HepG2 (cell line): Measurements from ENCODE around the gene THSD4. TPM values are rescaled to one million over a fixed set of nuclear protein-coding genes. Genes with fewer than 3 reads are reported as not detected.

Experiments
- ATAC-seq: fragments of 200-7000 bp; cut with Tn5 transposase; 3 replicates; pipeline ENCODE4 v1.9.1; 2020; ENCODE audit warnings: mild to moderate bottlenecking, moderate library complexity
- BruUV-seq: library from RNA; stranded (reverse); fragments of 400-500 nt; replicated peaks from 2 replicates; lab custom pipeline; 2021; lab: Mats Ljungman, UMichigan
- CTCF ChIA-PET: fragments of 300-600 bp; formaldehyde crosslinking; extraction: SDS; loops from one replicate; lab custom pipeline; 2021; ENCODE audit warnings: low total read pairs, inconsistent platforms, low intra/inter-chr PET ratio; lab: Yijun Ruan, JAX
- POLR2A ChIA-PET: fragments of 350-600 bp; sonication (Branson Sonifier 250); formaldehyde crosslinking; loops from one replicate; lab custom pipeline; 2020; ENCODE audit warnings: antibody characterized with exemption, inconsistent platforms; lab: Yijun Ruan, JAX
- DNase-seq: peaks from one replicate; pipeline ENCODE4 v3.0.0-alpha.2; 2015; ENCODE audit warnings: low spot score
- FAIRE-seq: peaks from 3 replicates; lab custom pipeline; 2011; peaks lifted over from hg19 to GRCh38; lab: Jason Lieb, UNC
- H2AFZ ChIP-seq: one replicate; pipeline ENCODE4 v1.6.1; 2011; ENCODE audit warnings: low read length, inconsistent platforms
- H3K27ac ChIP-seq: fragments of 300-600 bp; 3 replicates; pipeline ENCODE4 v1.8.0; 2011; ENCODE audit warnings: mixed run types, mild to moderate bottlenecking, mixed read lengths, low read length, inconsistent platforms; ENCODE audit not compliant: insufficient read depth; ENCODE audit errors: extremely low read length
- H3K27me3 ChIP-seq, 2 experiments: fragments of 200-600 bp in 1 of 2; 2 replicates in 1 of 2; 3 replicates in 1 of 2; pipeline versions ENCODE4 v1.6.0 to v1.8.0; 2011; ENCODE audit warnings: low read length in 2 of 2, mild to moderate bottlenecking in 2 of 2, moderate library complexity in 2 of 2, inconsistent platforms in 1 of 2; ENCODE audit not compliant: insufficient read depth in 2 of 2, control insufficient read depth in 1 of 2
- H3K36me3 ChIP-seq, 2 experiments: fragments of 200-600 bp in 1 of 2; replicated peaks in 1 of 2; 2 replicates in 1 of 2; 3 replicates in 1 of 2; pipeline versions ENCODE4 v1.5.1 to v1.8.0; 2011; ENCODE audit warnings: low read length in 2 of 2, inconsistent platforms in 1 of 2; ENCODE audit not compliant: insufficient read depth in 2 of 2, control insufficient read depth in 1 of 2
- H3K4me1 ChIP-seq: 2 replicates; pipeline ENCODE4 v1.5.1; 2012; ENCODE audit warnings: low read length, inconsistent platforms; ENCODE audit not compliant: insufficient read depth
- H3K4me2 ChIP-seq: 2 replicates; pipeline ENCODE4 v1.6.0; 2011; ENCODE audit warnings: low read depth, low read length, inconsistent platforms
- H3K4me3 ChIP-seq, 3 experiments: fragments of 200-600 bp in 1 of 3; sonication (generic), shearing (Covaris generic) in 1 of 3; replicated peaks in 1 of 3; 2 replicates each; pipeline ENCODE4 v1.5.1; 2011 to 2016; ENCODE audit warnings: low read length in 3 of 3, inconsistent platforms in 2 of 3, low read depth in 2 of 3, mild to moderate bottlenecking in 2 of 3, control low read depth in 1 of 3, mixed read lengths in 1 of 3; ENCODE audit not compliant: insufficient read depth in 1 of 3
- H3K79me2 ChIP-seq: one replicate; pipeline ENCODE4 v1.6.1; 2011; ENCODE audit warnings: low read length, inconsistent platforms; ENCODE audit not compliant: insufficient read depth
- H3K9ac ChIP-seq: 2 replicates; pipeline ENCODE4 v1.6.0; 2011; ENCODE audit warnings: mild to moderate bottlenecking, low read depth, low read length, inconsistent platforms; ENCODE audit not compliant: insufficient read depth
- H3K9me3 ChIP-seq: 2 replicates; pipeline ENCODE4 v1.5.1; 2012; ENCODE audit warnings: mild to moderate bottlenecking, low read length
- H4K20me1 ChIP-seq: 2 replicates; pipeline ENCODE4 v1.6.0; 2011; ENCODE audit warnings: inconsistent platforms, mild to moderate bottlenecking, low read length, moderate library complexity; ENCODE audit not compliant: insufficient read depth
- E2F5 ChIP-seq: sonication (generic); formaldehyde crosslinking; conservative IDR thresholded peaks from 2 replicates; pipeline ENCODE4 v1.4.0; 2020; ENCODE audit warnings: missing genetic modification reagents
- FOSL2 ChIP-seq: sonication (generic); formaldehyde crosslinking; IDR thresholded peaks from 2 replicates; pipeline ENCODE4 v1.4.0; 2020; ENCODE audit warnings: missing genetic modification reagents
- KDM2A ChIP-seq: sonication (generic); formaldehyde crosslinking; IDR thresholded peaks from 2 replicates; pipeline ENCODE4 v1.4.0; 2020; ENCODE audit warnings: low read depth, missing genetic modification reagents, borderline replicate concordance
- NAIF1 ChIP-seq: sonication (generic); formaldehyde crosslinking; IDR thresholded peaks from 2 replicates; pipeline ENCODE4 v1.5.0; 2020; ENCODE audit warnings: mild to moderate bottlenecking, missing genetic modification reagents, borderline replicate concordance
- PITX1 ChIP-seq: sonication (generic); formaldehyde crosslinking; IDR thresholded peaks from 2 replicates; pipeline ENCODE4 v1.5.1; 2020; ENCODE audit warnings: mild to moderate bottlenecking, missing genetic modification reagents
- TIGD3 ChIP-seq: sonication (generic); formaldehyde crosslinking; IDR thresholded peaks from 2 replicates; pipeline ENCODE4 v1.5.1; 2020; ENCODE audit warnings: mild to moderate bottlenecking, missing genetic modification reagents, borderline replicate concordance
- ZNF558 ChIP-seq: sonication (generic); formaldehyde crosslinking; IDR thresholded peaks from 2 replicates; pipeline ENCODE4 v1.9.0; 2022; ENCODE audit warnings: mild to moderate bottlenecking, missing genetic modification reagents, borderline replicate concordance
- ZNF570 ChIP-seq: sonication (generic); formaldehyde crosslinking; IDR thresholded peaks from 2 replicates; pipeline ENCODE4 v1.4.0; 2020; ENCODE audit warnings: mild to moderate bottlenecking, missing genetic modification reagents, borderline replicate concordance
- ZNF652 ChIP-seq: IDR thresholded peaks from 2 replicates; pipeline ENCODE4 v1.6.1; 2016; ENCODE audit warnings: low read depth, borderline replicate concordance
- ZNF775 ChIP-seq: sonication (generic); formaldehyde crosslinking; IDR thresholded peaks from 2 replicates; pipeline ENCODE4 v1.4.0; 2020; ENCODE audit warnings: missing genetic modification reagents, mild to moderate bottlenecking, moderate library complexity, borderline replicate concordance
- ZZZ3 ChIP-seq: sonication (generic); formaldehyde crosslinking; IDR thresholded peaks from 2 replicates; pipeline ENCODE4 v1.4.0; 2020; ENCODE audit warnings: missing genetic modification reagents, mild to moderate bottlenecking, borderline replicate concordance
- WGBS: methylation state at CpG from one replicate; pipeline ENCODE4 v1.1.6; 2017; ENCODE audit warnings: low lambda C conversion rate; 5-methylcytosine and 5-hydroxymethylcytosine counted together
- in situ Hi-C: cut with HindIII; loops from 2 replicates; pipeline ENCODE4 v1.10.0; 2017; ENCODE audit warnings: low pct_unique_long_range_greater_than_20kb; ENCODE audit not compliant: extremely low pct_ligation_motif_present
- intact Hi-C: fragments of 100-400 bp; cut with micrococcal nuclease; formaldehyde crosslinking; loops from one replicate; pipeline ENCODE4 v1.10.0; 2022; ENCODE audit not compliant: unreplicated experiment
- polyA plus RNA-seq, 8 experiments: library from polyadenylated mRNA; depleted of rRNA in 3 of 8; stranded (reverse) in 7 of 8; unstranded in 1 of 8; fragments of >200 nt; fragmentation: Illumina TruSeq in 4 of 8; extraction: Trizol in 4 of 8; gene quantifications; 2 replicates each; pipeline versions ENCODE4 v1.2.1 to v1.2.3, GENCODE V29; 2011 to 2016; ENCODE audit warnings: low read depth in 4 of 8, missing spikeins in 1 of 8, mixed read lengths in 1 of 8; ENCODE audit not compliant: insufficient read depth in 1 of 8
- total RNA-seq, 5 experiments: library from RNA; depleted of rRNA; stranded (reverse); fragments of >200 nt; fragmentation: Illumina TruSeq; extraction: Trizol; gene quantifications; 2 replicates each; pipeline ENCODE4 v1.2.3, GENCODE V29; 2016; ENCODE audit warnings: low read depth in 1 of 5
- TF ChIP-seq, protein P1 (sequence below): sonication (generic); formaldehyde crosslinking; IDR thresholded peaks from 2 replicates; pipeline ENCODE4 v1.8.1; 2023; ENCODE audit warnings: mild to moderate bottlenecking, moderate library complexity, missing genetic modification reagents
- TF ChIP-seq, protein P2 (sequence below): sonication (generic); formaldehyde crosslinking; IDR thresholded peaks from 2 replicates; pipeline ENCODE4 v1.4.0; 2020; ENCODE audit warnings: mild to moderate bottlenecking, missing genetic modification reagents

THSD4 gene
- total and polyA plus RNA-seq, 2 of the 13 experiments (the other 11 are each of a cell fraction or from before 2014, with no cell fraction given): 0.07 to 0.21 TPM

DNA sequence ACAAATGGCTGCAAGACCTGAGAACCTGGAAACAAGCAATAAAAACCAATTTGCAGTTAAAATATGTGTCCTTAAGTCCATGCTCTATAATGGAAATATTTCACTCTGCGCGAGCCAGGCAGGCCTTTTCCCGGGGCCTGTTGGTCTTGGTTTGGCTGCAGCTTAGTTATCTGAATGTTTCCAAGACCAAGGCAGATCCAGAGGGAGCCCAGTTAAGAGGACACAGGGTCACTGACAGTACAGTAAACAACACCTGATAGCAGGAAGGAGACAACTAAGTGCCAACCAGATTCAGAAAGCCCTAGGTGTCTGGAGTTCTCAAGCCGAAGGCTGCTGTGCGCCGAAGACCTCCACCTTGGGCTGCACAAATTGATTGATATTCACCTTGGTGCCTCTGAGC lies 32.8 kb downstream of the THSD4 start:
- no peaks in the 10 kb centered on the region for H3K36me3 ChIP-seq
- ChIA-PET CTCF (no interaction called here), POLR2A (no interaction called here)
- no peaks in the 10 kb centered on the region for H4K20me1 ChIP-seq
- in situ Hi-C loops: no loop called here
- 93% methylated on average over 6 of the region's 6 CpGs for WGBS
- no peak for DNase-seq
- no peak for ATAC-seq
- H3K79me2 ChIP-seq: no peaks in the 10 kb centered on the region
- no peak overlapping the region for H2AFZ ChIP-seq
- no peak overlapping the region for H3K9ac ChIP-seq
- H3K4me3 ChIP-seq: no peak overlapping the region
- intact Hi-C loops: no loop called here
- H3K4me1 ChIP-seq: peaks cover 10% of the 10 kb centered on the region; the same call in 1 of the 2 replicates
- FAIRE-seq: no peak
- H3K27ac ChIP-seq: no peak overlapping the region
- H3K27me3 ChIP-seq: peaks cover 0 to 5% of the 10 kb centered on the region in 2 experiments; a peak in 1 of 5 replicates
- no TSS peak for BruUV-seq
- no peaks in the 10 kb centered on the region for H3K9me3 ChIP-seq
- no peak overlapping the region for H3K4me2 ChIP-seq
- no peak for TF ChIP-seq NAIF1 (CRISPR knock-in tag)
- no peak for TF ChIP-seq ZNF775 (CRISPR knock-in tag)
- no peak for TF ChIP-seq E2F5 (CRISPR knock-in tag)
- TF ChIP-seq ZNF652 (CRISPR knock-in tag): no peak
- TF ChIP-seq ZNF558: no peak
- no peak for TF ChIP-seq ZNF570 (CRISPR knock-in tag)
- no peak for TF ChIP-seq KDM2A
- TF ChIP-seq, protein P1, sequence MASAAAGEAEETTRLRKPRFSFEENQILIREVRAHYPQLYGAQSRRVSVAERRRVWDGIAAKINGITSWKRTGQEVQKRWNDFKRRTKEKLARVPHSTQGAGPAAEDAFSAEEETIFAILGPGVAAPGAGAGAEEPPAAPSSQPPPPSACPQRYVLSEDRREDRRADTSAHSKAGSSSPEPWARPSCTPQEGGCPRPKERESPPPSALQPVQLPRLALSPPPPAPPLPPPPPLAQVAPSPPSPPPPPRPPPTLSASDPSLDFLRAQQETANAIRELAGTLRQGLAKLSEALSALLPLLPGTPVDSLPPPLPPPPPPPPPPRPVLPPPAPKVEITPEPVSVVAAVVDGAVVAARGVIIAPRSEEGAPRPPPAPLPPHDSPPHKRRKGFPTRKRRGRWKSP (CRISPR knock-in tag): no peak
- TF ChIP-seq, protein P2, sequence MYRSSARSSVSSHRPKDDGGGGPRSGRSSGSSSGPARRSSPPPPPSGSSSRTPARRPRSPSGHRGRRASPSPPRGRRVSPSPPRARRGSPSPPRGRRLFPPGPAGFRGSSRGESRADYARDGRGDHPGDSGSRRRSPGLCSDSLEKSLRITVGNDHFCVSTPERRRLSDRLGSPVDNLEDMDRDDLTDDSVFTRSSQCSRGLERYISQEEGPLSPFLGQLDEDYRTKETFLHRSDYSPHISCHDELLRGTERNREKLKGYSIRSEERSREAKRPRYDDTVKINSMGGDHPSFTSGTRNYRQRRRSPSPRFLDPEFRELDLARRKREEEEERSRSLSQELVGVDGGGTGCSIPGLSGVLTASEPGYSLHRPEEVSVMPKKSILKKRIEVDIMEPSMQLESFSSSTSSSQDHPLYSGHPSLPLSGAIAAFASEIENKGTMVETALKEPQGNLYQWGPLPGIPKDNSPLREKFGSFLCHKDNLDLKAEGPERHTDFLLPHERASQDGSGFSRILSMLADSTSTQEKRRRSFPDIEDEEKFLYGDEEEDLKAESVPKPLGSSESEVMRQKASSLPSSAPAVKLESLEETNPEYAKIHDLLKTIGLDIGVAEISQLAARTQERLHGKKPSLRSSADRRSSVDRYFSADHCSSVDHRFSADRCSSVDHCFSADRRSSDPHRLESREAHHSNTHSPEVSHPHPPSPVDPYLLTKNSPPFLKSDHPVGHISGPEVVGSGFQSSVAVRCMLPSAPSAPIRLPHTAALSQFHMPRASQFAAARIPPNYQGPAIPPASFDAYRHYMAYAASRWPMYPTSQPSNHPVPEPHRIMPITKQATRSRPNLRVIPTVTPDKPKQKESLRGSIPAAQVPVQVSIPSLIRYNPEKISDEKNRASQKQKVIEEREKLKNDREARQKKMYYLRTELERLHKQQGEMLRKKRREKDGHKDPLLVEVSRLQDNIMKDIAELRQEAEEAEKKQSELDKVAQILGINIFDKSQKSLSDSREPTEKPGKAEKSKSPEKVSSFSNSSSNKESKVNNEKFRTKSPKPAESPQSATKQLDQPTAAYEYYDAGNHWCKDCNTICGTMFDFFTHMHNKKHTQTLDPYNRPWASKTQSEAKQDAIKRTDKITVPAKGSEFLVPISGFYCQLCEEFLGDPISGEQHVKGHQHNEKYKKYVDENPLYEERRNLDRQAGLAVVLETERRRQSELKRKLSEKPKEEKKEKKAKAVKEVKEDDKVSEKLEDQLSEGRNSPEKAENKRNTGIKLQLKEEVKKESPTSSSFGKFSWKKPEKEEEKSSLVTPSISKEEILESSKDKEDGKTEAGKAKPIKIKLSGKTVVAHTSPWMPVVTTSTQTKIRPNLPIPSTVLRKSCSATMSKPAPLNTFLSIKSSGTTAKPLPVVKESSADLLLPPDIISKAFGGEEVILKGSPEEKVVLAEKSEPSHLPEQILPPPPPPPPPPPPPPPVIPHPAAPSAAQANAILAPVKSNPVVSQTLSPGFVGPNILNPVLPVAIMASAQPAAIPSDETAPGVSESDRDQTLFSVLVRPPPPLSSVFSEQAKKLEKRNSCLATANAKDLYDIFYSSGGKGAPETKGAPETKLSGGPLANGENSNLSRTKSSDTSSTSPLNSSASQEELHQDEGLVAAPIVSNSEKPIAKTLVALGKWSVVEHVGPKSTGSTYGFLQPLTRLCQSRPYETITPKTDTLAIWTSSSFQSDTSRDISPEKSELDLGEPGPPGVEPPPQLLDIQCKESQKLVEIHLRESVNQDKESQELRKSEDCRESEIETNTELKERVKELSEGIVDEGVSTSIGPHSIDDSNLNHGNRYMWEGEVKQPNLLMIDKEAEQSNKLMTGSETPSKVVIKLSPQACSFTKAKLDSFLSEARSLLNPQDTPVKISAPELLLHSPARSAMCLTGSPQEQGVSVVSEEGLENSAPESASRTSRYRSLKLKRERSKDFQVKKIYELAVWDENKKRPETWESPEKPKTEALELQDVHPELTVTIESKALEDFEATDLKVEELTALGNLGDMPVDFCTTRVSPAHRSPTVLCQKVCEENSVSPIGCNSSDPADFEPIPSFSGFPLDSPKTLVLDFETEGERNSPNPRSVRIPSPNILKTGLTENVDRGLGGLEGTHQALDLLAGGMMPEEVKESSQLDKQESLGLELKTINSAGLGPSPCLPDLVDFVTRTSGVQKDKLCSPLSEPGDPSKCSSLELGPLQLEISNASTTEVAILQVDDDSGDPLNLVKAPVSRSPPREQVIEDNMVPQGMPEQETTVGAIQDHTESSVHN (CRISPR knock-in tag): no peak
- no peak for TF ChIP-seq TIGD3 (CRISPR knock-in tag)
- TF ChIP-seq ZZZ3 (CRISPR knock-in tag): no peak
- no peak for TF ChIP-seq FOSL2 (CRISPR knock-in tag)
- no peak for TF ChIP-seq PITX1
